Retinal pigment epithelial cell (primary cell): ENCODE measurements around the gene CSNK1G1.

Experiments
- DNase-seq: peaks from one replicate; pipeline ENCODE4 v3.0.0-alpha.2; 2010; ENCODE audit warnings: low read depth
- H3K4me3 ChIP-seq: 2 replicates; pipeline ENCODE4 v1.5.1; 2011; ENCODE audit warnings: mild to moderate bottlenecking, low read length, control low read depth, moderate library complexity
- CTCF ChIP-seq: conservative IDR thresholded peaks from 2 replicates; pipeline ENCODE4 v1.5.1; 2011; ENCODE audit warnings: low read depth, low read length, control low read depth, inconsistent platforms

The CSNK1G1 gene

GRCh38 chr15:64153480-64154367 lies 202.2 kb downstream of the CSNK1G1 start:
- peak; percentile 99 for TF ChIP-seq CTCF
- H3K4me3 ChIP-seq: no peak overlapping the region
- peak; percentile 36 for DNase-seq

GRCh38 chr15:64152507-64153387 lies 203.2 kb downstream of the CSNK1G1 start:
- peak overlapping the region; percentile 8 for H3K4me3 ChIP-seq
- no peak for DNase-seq
- no peak for TF ChIP-seq CTCF

- no peak for DNase-seq
- H3K4me3 ChIP-seq: peak within 1 kb of the TSS; percentile 55
- no peak for TF ChIP-seq CTCF
Observed at GRCh38 chr15:64151727-64152506, 204.1 kb downstream of the CSNK1G1 start, which contains the start of gene SNX22. SNX22 (plus strand) TSS chr15:64151731; CDS start chr15:64151776, 45 bp downstream.

DNA sequence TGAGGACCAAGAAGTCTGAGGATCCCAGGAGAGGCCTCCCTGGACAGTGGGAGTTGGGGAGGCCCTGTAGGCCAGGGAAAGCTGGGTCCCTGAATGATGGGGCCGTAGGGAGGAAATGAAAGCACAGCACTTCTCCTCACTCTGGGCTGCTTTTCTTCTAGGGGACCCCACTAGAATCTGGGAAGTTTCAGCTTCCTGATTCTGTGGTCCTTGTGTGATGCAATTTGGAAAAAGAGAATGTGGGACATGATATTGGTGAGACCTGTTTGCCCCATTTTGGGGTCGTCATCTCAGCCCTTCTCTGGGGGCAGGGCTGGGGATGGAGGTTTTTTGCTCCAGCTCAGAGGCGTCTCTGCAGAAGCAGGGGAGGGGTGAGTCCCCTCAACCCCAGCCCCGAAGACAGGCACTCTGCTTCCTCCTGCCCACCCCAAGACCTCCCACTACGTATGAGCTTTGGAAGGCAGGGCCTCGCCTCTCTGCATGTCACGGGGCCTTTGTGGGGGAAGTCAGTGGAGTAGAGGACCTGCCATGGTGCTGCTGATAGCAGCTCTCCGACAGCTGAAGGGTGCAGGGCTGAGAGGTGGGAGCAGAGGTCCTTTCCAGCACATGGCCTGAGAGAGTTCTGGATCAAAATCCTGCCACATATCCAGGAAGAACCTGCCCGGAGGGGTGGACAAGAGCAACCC lies 205.9 kb downstream of the CSNK1G1 start:
- DNase-seq: no peak
- no peak for TF ChIP-seq CTCF

DNA sequence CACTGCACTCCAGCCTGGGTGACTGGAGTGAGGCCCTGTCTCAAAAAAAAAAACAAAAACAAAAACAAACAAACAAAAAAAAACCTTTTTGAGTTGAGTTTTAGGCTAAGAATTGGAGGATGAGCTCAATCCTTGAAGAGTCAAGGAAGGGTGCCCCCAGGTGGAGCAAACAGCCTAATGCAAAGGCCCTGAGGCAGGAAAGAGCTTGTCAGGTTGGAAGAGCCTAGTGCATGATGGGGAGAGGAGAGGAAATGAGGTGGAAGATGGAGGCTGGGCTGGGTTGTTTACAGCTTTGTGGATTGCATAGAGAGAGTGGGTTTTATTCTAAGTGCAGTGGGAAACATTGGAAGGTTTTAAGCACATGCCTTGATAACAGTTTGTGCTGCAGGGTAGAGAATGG lies 206.5 kb downstream of the CSNK1G1 start:
- DNase-seq: no peak
- peak; percentile 16 for TF ChIP-seq CTCF
- no peak overlapping the region for H3K4me3 ChIP-seq

More for the DNA sequence above, 205.9 kb downstream of the CSNK1G1 start:
- H3K4me3 ChIP-seq: no peak overlapping the region

DNA sequence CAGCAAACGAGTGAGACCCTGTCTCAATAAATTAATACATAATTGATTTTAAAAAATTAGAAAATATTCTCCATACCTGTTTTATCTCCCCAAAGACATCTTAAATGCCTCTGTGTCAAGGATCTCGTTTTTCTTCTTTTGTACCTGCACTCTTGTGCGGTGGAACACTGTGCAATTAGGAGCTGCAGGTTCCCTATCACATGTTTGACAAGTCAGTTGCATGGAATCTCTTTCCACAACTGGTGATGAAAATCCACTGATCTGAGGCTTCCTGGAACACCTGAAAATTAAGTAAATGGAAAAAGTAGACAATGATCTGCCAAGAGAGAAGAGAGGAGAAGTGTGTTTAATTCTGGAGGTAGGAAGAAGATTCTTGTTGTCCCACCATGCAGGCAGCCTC lies 207.4 kb downstream of the CSNK1G1 start:
- no peak for DNase-seq
- H3K4me3 ChIP-seq: no peak overlapping the region
- TF ChIP-seq CTCF: no peak
